GM23338 (cell line): ENCODE measurements around the gene DMRTC2. TPM values are rescaled to one million over a fixed set of nuclear protein-coding genes. Genes with fewer than 3 reads are reported as not detected.

Experiments used
- ATAC-seq: fragments of 200-7000 bp; cut with Tn5 transposase; 3 replicates; pipeline ENCODE4 v1.9.1; 2020
- DNase-seq: peaks from one replicate; pipeline ENCODE4 v3.0.0-alpha.2; 2015; ENCODE audit warnings: low spot score
- H2AFZ ChIP-seq: fragments of 200-600 bp; sonication (generic); 2 replicates; pipeline ENCODE4 v1.8.0; 2016; ENCODE audit warnings: antibody characterized with exemption, mild to moderate bottlenecking, moderate library complexity
- H3F3A ChIP-seq: fragments of 200-600 bp; sonication (generic); replicated peaks from 2 replicates; pipeline ENCODE4 v1.8.0; 2017; ENCODE audit warnings: antibody characterized with exemption, mixed run types, low read depth
- H3K27ac ChIP-seq: fragments of 200-600 bp; sonication (generic); 2 replicates; pipeline ENCODE4 v1.6.1; 2016; ENCODE audit warnings: low read depth
- H3K27me3 ChIP-seq: fragments of 200-600 bp; sonication (generic); 2 replicates; pipeline ENCODE4 v1.8.0; 2016; ENCODE audit warnings: mild to moderate bottlenecking, mixed run types, moderate library complexity; ENCODE audit not compliant: insufficient read depth
- H3K36me3 ChIP-seq: fragments of 200-600 bp; sonication (generic); 2 replicates; pipeline ENCODE4 v1.8.0; 2016; ENCODE audit warnings: mild to moderate bottlenecking; ENCODE audit not compliant: insufficient read depth
- H3K4me1 ChIP-seq: fragments of 200-600 bp; sonication (generic); 2 replicates; pipeline ENCODE4 v1.8.0; 2016; ENCODE audit warnings: mild to moderate bottlenecking, moderate library complexity; ENCODE audit not compliant: insufficient read depth
- H3K4me2 ChIP-seq: fragments of 200-600 bp; sonication (generic); 2 replicates; pipeline ENCODE4 v1.7.1; 2017; ENCODE audit warnings: mixed run types
- H3K4me3 ChIP-seq: fragments of 200-600 bp; sonication (generic); 2 replicates; pipeline ENCODE4 v1.6.1; 2016; ENCODE audit warnings: mixed run types
- H3K79me2 ChIP-seq: fragments of 200-600 bp; sonication (generic); replicated peaks from 2 replicates; pipeline ENCODE4 v1.8.0; 2017; ENCODE audit warnings: mild to moderate bottlenecking; ENCODE audit not compliant: insufficient read depth
- H3K9me2 ChIP-seq: fragments of 200-600 bp; sonication (generic); 2 replicates; pipeline ENCODE4 v1.8.0; 2017; ENCODE audit not compliant: insufficient read depth
- H4K20me1 ChIP-seq: fragments of 200-600 bp; sonication (generic); replicated peaks from 2 replicates; pipeline ENCODE4 v1.8.0; 2017; ENCODE audit warnings: mild to moderate bottlenecking; ENCODE audit not compliant: insufficient read depth
- H3K27ac Mint-ChIP-seq: 2 replicates; pipeline ENCODE4 v1.8.0; 2020; ENCODE audit warnings: inconsistent platforms, mild to moderate bottlenecking, moderate library complexity, mixed read lengths
- H3K27me3 Mint-ChIP-seq: 3 replicates; pipeline ENCODE4 v1.8.0; 2022; ENCODE audit warnings: low read depth, mild to moderate bottlenecking, moderate library complexity, mixed read lengths, inconsistent platforms; ENCODE audit not compliant: insufficient read depth, poor library complexity
- H3K36me3 Mint-ChIP-seq: 3 replicates; pipeline ENCODE4 v1.8.0; 2021; ENCODE audit warnings: low read depth, mild to moderate bottlenecking, inconsistent platforms, moderate library complexity, mixed read lengths
- H3K4me1 Mint-ChIP-seq: 3 replicates; pipeline ENCODE4 v1.8.0; 2020; ENCODE audit warnings: mild to moderate bottlenecking, inconsistent platforms, mixed read lengths
- H3K4me3 Mint-ChIP-seq: 3 replicates; pipeline ENCODE4 v1.8.0; 2021; ENCODE audit warnings: moderate library complexity, mild to moderate bottlenecking, inconsistent platforms, mixed read lengths
- H3K9me3 Mint-ChIP-seq: 3 replicates; pipeline ENCODE4 v1.8.0; 2020; ENCODE audit warnings: moderate library complexity, mild to moderate bottlenecking, inconsistent platforms, mixed read lengths
- EZH2 ChIP-seq: fragments of 200-600 bp; sonication (generic); IDR thresholded peaks from one replicate; pipeline ENCODE4 v1.8.0; 2017; ENCODE audit warnings: antibody characterized with exemption, mild to moderate bottlenecking, low read depth; ENCODE audit not compliant: unreplicated experiment
- EZH2phosphoT487 ChIP-seq: fragments of 200-600 bp; sonication (generic); IDR thresholded peaks from one replicate; pipeline ENCODE4 v1.8.1; 2018; ENCODE audit warnings: antibody characterized with exemption; ENCODE audit not compliant: unreplicated experiment
- JUNB ChIP-seq: IDR thresholded peaks from one replicate; pipeline ENCODE4 v1.6.1; 2016; ENCODE audit warnings: antibody characterized with exemption; ENCODE audit not compliant: unreplicated experiment
- NANOG ChIP-seq: IDR thresholded peaks from 2 replicates; pipeline ENCODE4 v1.6.1; 2016; ENCODE audit warnings: antibody characterized with exemption, borderline replicate concordance
- POLR2AphosphoS5 ChIP-seq: IDR thresholded peaks from 2 replicates; pipeline ENCODE4 v1.6.1; 2016; ENCODE audit warnings: antibody characterized with exemption, low read depth
- STAT1 ChIP-seq: IDR thresholded peaks from one replicate; pipeline ENCODE4 v1.6.1; 2016; ENCODE audit warnings: antibody characterized with exemption; ENCODE audit not compliant: unreplicated experiment
- ZNF114 ChIP-seq: fragments of 250-450 bp; sonication (Bioruptor Pico); IDR thresholded peaks from 2 replicates; pipeline ENCODE4 v1.5.0; 2020; ENCODE audit warnings: mild to moderate bottlenecking, moderate library complexity
- polyA plus RNA-seq: library from polyadenylated mRNA; unstranded; fragments of >200 nt; fragmentation: Nextera tagmentation; extraction: Ambion mirVana; gene quantifications from 2 replicates; pipeline ENCODE4 v1.2.1, GENCODE V29; 2016
- total RNA-seq: library from RNA; depleted of rRNA; stranded (reverse); fragments of >200 nt; shearing (Covaris generic); gene quantifications from 2 replicates; pipeline ENCODE4 v1.2.3, GENCODE V29; 2014
- TF ChIP-seq, protein P1 (sequence below): IDR thresholded peaks from one replicate; pipeline ENCODE4 v1.6.1; 2018; ENCODE audit warnings: antibody characterized with exemption; ENCODE audit not compliant: unreplicated experiment

Gene DMRTC2
- total and polyA plus RNA-seq, 2 experiments from 2014 or later = 0.21 TPM; not detected in 1

DNA sequence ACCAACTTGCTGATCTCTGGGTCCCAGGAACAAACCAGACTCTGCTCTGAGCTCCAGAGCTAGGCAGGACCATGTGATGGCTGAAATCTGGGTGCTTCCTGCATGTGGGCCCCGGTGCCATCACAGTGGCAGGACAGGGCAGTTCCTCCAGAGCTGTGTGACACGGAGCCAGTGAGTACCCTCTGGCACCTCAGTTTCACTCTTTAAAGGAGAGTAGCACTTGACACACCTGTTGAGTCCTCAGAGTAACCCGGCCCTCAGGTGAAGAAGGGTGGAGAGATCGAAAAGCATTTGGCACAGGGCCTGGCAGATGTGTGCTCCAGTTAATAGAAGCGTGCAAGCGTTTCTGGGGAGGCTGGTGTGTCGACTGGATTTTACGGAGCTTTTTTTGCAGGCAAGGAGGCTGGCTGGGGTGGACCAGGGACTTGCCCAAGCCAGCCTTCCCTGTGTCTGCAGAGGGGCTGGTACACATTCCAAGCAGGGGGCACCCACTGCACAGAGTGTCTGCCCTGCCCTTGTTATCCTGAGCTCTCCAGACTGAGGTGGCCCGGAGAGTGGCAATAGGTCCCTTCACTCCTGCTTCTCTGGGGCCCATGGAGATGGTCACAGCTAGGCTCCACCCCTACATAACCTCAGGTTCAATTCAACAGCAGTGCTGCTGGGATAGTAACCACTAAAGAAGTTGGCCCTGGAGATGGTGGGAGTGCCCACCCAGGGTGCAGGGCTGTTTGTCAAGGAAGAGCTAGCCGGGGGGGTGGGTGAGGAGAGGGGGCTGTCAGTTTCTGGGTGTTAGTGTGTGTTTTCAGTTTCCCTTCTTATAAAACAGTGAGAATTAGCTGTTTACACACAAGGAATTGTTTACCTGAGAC lies 23.5 kb downstream of the DMRTC2 start:
- Histone ChIP-seq H4K20me1 (peaks cover 61% of the 10 kb centered on the region), H3F3A (peaks cover 88% of the 10 kb centered on the region), H2AFZ (no peak overlapping the region), H3K4me2 (no peak overlapping the region), H3K27ac (peak overlapping the region; percentile 98), H3K79me2 (peaks cover 49% of the 10 kb centered on the region), H3K9me2 (no peaks in the 10 kb centered on the region), H3K4me3 (no peak overlapping the region), H3K36me3 (peaks cover 70% of the 10 kb centered on the region), H3K4me1 (peaks cover 21% of the 10 kb centered on the region), H3K27me3 (no peaks in the 10 kb centered on the region)
- no peak overlapping the region for H3K4me3 Mint-ChIP-seq
- DNase-seq = no peak
- peaks cover 22% of the 10 kb centered on the region for H3K4me1 Mint-ChIP-seq
- no peak for ATAC-seq
- H3K27ac Mint-ChIP-seq = peak overlapping the region; percentile 88
- TF ChIP-seq STAT1 (no peak), POLR2AphosphoS5 (peak; percentile 40)
- peaks cover 41% of the 10 kb centered on the region for H3K27me3 Mint-ChIP-seq
- no peaks in the 10 kb centered on the region for H3K9me3 Mint-ChIP-seq
- peaks cover 86% of the 10 kb centered on the region for H3K36me3 Mint-ChIP-seq

DNA sequence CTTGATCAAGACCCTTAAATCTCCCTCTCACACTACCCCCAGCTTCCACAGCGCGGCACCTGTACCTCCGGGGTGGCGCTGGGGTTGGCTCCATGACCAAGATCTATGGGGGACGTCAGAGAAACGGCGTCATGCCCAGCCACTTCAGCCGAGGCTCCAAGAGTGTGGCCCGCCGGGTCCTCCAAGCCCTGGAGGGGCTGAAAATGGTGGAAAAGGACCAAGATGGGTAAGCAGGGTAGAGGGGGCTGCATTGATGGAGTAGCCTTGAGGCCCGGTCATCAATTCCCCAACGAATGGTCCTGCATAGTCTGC lies 24.1 kb downstream of the DMRTC2 start:
- H2AFZ ChIP-seq = no peak overlapping the region
- no peak overlapping the region for H3K4me3 ChIP-seq
- H3K36me3 ChIP-seq = peaks cover 65% of the 10 kb centered on the region
- Mint-ChIP-seq H3K27me3 (peaks cover 38% of the 10 kb centered on the region), H3K4me1 (peaks cover 19% of the 10 kb centered on the region), H3K36me3 (peaks cover 80% of the 10 kb centered on the region), H3K27ac (peak overlapping the region; percentile 23; the same call in 1 of the 2 replicates), H3K9me3 (no peaks in the 10 kb centered on the region), H3K4me3 (no peak overlapping the region)
- DNase-seq (no peak), ATAC-seq (no peak)
- H3K27me3 ChIP-seq = no peaks in the 10 kb centered on the region
- peak overlapping the region; percentile 98 for H3K27ac ChIP-seq
- TF ChIP-seq ZNF114 (no peak), EZH2phosphoT487 (no peak)
- H4K20me1 ChIP-seq = peaks cover 60% of the 10 kb centered on the region
- peaks cover 85% of the 10 kb centered on the region for H3F3A ChIP-seq
- no peak overlapping the region for H3K4me2 ChIP-seq
- H3K9me2 ChIP-seq = no peaks in the 10 kb centered on the region
- H3K4me1 ChIP-seq = peaks cover 19% of the 10 kb centered on the region
- H3K79me2 ChIP-seq = peaks cover 43% of the 10 kb centered on the region

DNA sequence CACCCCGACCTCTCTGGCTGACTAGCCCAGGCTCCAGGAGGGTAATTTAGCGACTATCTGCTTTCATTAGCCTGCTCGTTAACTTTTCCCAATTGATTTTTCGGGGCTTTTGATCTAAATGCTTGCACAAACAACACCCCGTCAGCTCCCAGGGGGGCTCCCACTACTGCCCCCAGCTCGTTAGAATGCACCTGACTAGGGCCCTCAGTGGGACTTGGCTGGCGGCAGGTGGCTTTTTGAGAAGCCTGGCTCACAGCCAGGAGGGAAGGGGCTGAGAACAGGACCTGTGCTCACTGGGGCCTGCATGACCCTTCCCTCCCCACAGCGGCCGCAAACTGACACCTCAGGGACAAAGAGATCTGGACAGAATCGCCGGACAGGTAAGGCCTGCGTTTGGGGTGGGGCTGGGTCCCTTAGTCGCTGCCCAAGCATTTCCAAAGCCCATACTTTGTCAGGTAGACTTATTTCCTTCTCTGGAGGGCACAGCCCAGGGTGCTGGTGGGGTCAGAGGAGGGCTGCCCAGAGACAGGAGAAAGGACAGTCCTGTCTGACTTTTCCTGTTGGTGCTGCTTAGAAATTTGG lies 24.6 kb downstream of the DMRTC2 start:
- Mint-ChIP-seq H3K27ac (no peak overlapping the region), H3K4me3 (no peak overlapping the region), H3K27me3 (peaks cover 32% of the 10 kb centered on the region), H3K36me3 (peaks cover 74% of the 10 kb centered on the region), H3K9me3 (no peaks in the 10 kb centered on the region), H3K4me1 (peaks cover 14% of the 10 kb centered on the region)
- H3K9me2 ChIP-seq = no peaks in the 10 kb centered on the region
- H3K79me2 ChIP-seq = peaks cover 38% of the 10 kb centered on the region
- no peak overlapping the region for H3K4me3 ChIP-seq
- peaks cover 14% of the 10 kb centered on the region for H3K4me1 ChIP-seq
- H3K4me2 ChIP-seq = no peak overlapping the region
- H3K27me3 ChIP-seq = no peaks in the 10 kb centered on the region
- no peak for ATAC-seq
- peaks cover 79% of the 10 kb centered on the region for H3F3A ChIP-seq
- DNase-seq = no peak
- TF ChIP-seq, protein P1, sequence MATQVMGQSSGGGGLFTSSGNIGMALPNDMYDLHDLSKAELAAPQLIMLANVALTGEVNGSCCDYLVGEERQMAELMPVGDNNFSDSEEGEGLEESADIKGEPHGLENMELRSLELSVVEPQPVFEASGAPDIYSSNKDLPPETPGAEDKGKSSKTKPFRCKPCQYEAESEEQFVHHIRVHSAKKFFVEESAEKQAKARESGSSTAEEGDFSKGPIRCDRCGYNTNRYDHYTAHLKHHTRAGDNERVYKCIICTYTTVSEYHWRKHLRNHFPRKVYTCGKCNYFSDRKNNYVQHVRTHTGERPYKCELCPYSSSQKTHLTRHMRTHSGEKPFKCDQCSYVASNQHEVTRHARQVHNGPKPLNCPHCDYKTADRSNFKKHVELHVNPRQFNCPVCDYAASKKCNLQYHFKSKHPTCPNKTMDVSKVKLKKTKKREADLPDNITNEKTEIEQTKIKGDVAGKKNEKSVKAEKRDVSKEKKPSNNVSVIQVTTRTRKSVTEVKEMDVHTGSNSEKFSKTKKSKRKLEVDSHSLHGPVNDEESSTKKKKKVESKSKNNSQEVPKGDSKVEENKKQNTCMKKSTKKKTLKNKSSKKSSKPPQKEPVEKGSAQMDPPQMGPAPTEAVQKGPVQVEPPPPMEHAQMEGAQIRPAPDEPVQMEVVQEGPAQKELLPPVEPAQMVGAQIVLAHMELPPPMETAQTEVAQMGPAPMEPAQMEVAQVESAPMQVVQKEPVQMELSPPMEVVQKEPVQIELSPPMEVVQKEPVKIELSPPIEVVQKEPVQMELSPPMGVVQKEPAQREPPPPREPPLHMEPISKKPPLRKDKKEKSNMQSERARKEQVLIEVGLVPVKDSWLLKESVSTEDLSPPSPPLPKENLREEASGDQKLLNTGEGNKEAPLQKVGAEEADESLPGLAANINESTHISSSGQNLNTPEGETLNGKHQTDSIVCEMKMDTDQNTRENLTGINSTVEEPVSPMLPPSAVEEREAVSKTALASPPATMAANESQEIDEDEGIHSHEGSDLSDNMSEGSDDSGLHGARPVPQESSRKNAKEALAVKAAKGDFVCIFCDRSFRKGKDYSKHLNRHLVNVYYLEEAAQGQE = no peak
- TF ChIP-seq POLR2AphosphoS5 (no peak; the same call in 1 of the 2 replicates), EZH2 (no peak), EZH2phosphoT487 (no peak), JUNB (no peak), NANOG (no peak)
- peak overlapping the region; percentile 98 for H3K27ac ChIP-seq
- H4K20me1 ChIP-seq = peaks cover 55% of the 10 kb centered on the region
- no peak overlapping the region for H2AFZ ChIP-seq
- peaks cover 60% of the 10 kb centered on the region for H3K36me3 ChIP-seq
